Lung (tissue), 12 donors: ENCODE data around the gene RAB44. TPM values are rescaled to one million over a fixed set of nuclear protein-coding genes. Genes with fewer than 3 reads are reported as not detected.

ENCODE experiments used
- ATAC-seq: fragments of 200-7000 bp; cut with Tn5 transposase; one replicate; pipeline ENCODE4 v1.9.1; 2020; ENCODE audit warnings: moderate number of reproducible peaks; ENCODE audit not compliant: insufficient read depth, low FRiP score
- DNase-seq, 3 donors: peaks; one replicate each; pipeline ENCODE4 v3.0.0-alpha.2; 2013 to 2017
- H3K27ac ChIP-seq, 2 donors: one replicate each; pipeline ENCODE4 v1.5.1; 2013; ENCODE audit warnings: mild to moderate bottlenecking in 2 of 2, moderate library complexity in 2 of 2, control low read depth in 1 of 2, inconsistent platforms in 1 of 2, low read depth in 1 of 2, low read length in 1 of 2
- H3K27me3 ChIP-seq, 3 donors: one replicate each; pipeline ENCODE4 v1.5.1; 2013; ENCODE audit warnings: low read length in 2 of 3; ENCODE audit not compliant: control insufficient read depth in 3 of 3, insufficient read depth in 3 of 3
- H3K36me3 ChIP-seq, 4 donors: one replicate each; pipeline ENCODE4 v1.5.1; 2013; ENCODE audit warnings: low read length in 4 of 4, mild to moderate bottlenecking in 1 of 4, moderate library complexity in 1 of 4; ENCODE audit not compliant: control insufficient read depth in 4 of 4, insufficient read depth in 4 of 4
- H3K4me1 ChIP-seq, 5 donors: one replicate each; pipeline ENCODE4 v1.5.1; 2013; ENCODE audit warnings: low read length in 5 of 5, mild to moderate bottlenecking in 2 of 5, moderate library complexity in 1 of 5; ENCODE audit not compliant: control insufficient read depth in 5 of 5, insufficient read depth in 5 of 5
- H3K4me3 ChIP-seq: one replicate; pipeline ENCODE4 v1.5.1; 2013; ENCODE audit warnings: mild to moderate bottlenecking, control low read depth, moderate library complexity
- H3K9ac ChIP-seq, 2 donors: one replicate each; pipeline ENCODE4 v1.5.1; 2013; ENCODE audit warnings: low read length in 2 of 2, control low read depth in 1 of 2; ENCODE audit not compliant: insufficient read depth in 1 of 2
- H3K9me3 ChIP-seq, 4 donors: one replicate each; pipeline ENCODE4 v1.5.1; 2013; ENCODE audit warnings: low read length in 3 of 4, mild to moderate bottlenecking in 1 of 4, moderate library complexity in 1 of 4; ENCODE audit not compliant: control insufficient read depth in 4 of 4, insufficient read depth in 3 of 4
- CTCF ChIP-seq: IDR thresholded peaks from 2 replicates; pipeline ENCODE4 v1.5.1; 2012; ENCODE audit warnings: mild to moderate bottlenecking; ENCODE audit errors: control extremely low read depth, extremely low read depth
- WGBS, 2 donors: extraction: QIAGEN DNeasy Blood & Tissue Kit; methylation state at CpG; one replicate each; pipeline ENCODE4 v1.1.7; 2013; 5-methylcytosine and 5-hydroxymethylcytosine counted together
- polyA plus RNA-seq, 2 donors: library from polyadenylated mRNA; stranded (reverse); fragments of 200-250 nt; gene quantifications; one replicate each; pipeline ENCODE4 v1.2.1, GENCODE V29; 2013
- total RNA-seq, 2 donors: library from RNA; depleted of rRNA in 1 of 2; stranded (reverse); fragments of >200 nt in 1 of 2; gene quantifications; one replicate each; pipeline ENCODE4 v1.2.1, GENCODE V29; 2014 to 2021
- donor health status: control.
- donor health status: control.
- donor health status: Bipolar disorder and iron deficiency.
- donor health status: healthy.
- donor health status: DM: yes; HTN: yes; CAD: no.

The RAB44 gene
- total and polyA plus RNA-seq, 4 donors = 0.26 to 1.5 (median 0.91) TPM

- peaks cover 0 to 41% (median 12%) of the 10 kb centered on the region in 4 donors for H3K36me3 ChIP-seq
- no peak overlapping the region for H3K4me3 ChIP-seq
- peaks cover 0 to 2% (median 0%) of the 10 kb centered on the region in 4 donors for H3K9me3 ChIP-seq
- no peak overlapping the region for H3K9ac ChIP-seq
- H3K4me1 ChIP-seq = peaks cover 0 to 9% (median 0%) of the 10 kb centered on the region in 5 donors
- no peak for TF ChIP-seq CTCF
- 29 to 49% methylated on average over 11 of the region's 11 CpGs for WGBS, 2 donors
- H3K27ac ChIP-seq = no peak overlapping the region
- ATAC-seq = no peak
- no peak for DNase-seq
- H3K27me3 ChIP-seq = no peaks in the 10 kb centered on the region
These were observed 11.5 kb upstream of the RAB44 start for GRCh38 chr6:36685926-36686667.

- no peak for DNase-seq
- peaks cover 0 to 12% (median 0%) of the 10 kb centered on the region in 5 donors for H3K4me1 ChIP-seq
These were observed 10.7 kb upstream of the RAB44 start for GRCh38 chr6:36686668-36687513.

GRCh38 chr6:36688063-36688738 lies 9.4 kb upstream of the RAB44 start:
- WGBS, 2 donors = 93 to 96% methylated on average over 6 of the region's 6 CpGs
- DNase-seq = no peak
- no peak overlapping the region for H3K4me3 ChIP-seq
- H3K27me3 ChIP-seq = no peaks in the 10 kb centered on the region
- H3K9ac ChIP-seq = no peak overlapping the region
- peaks cover 0 to 5% (median 0%) of the 10 kb centered on the region in 5 donors for H3K4me1 ChIP-seq
- H3K36me3 ChIP-seq = peaks cover 0 to 33% (median 12%) of the 10 kb centered on the region in 4 donors
- H3K9me3 ChIP-seq = peaks cover 0 to 2% (median 0%) of the 10 kb centered on the region in 4 donors
- no peak for TF ChIP-seq CTCF
- no peak for ATAC-seq
- H3K27ac ChIP-seq = no peak overlapping the region

More at GRCh38 chr6:36686668-36687513, 10.7 kb upstream of the RAB44 start:
- Histone ChIP-seq H3K9ac (no peak overlapping the region), H3K9me3 (peaks cover 0 to 2% (median 0%) of the 10 kb centered on the region in 4 donors), H3K27me3 (no peaks in the 10 kb centered on the region), H3K27ac (no peak overlapping the region), H3K4me3 (no peak overlapping the region), H3K36me3 (peaks cover 0 to 41% (median 12%) of the 10 kb centered on the region in 4 donors)
- TF ChIP-seq CTCF = no peak
- no peak for ATAC-seq
- 93 to 97% methylated on average over 10 of the region's 10 CpGs for WGBS, 2 donors
